ENCODE measurements around the gene PLCZ1.

GRCh38 chr12:18721452-18721851 lies 16.4 kb downstream of the PLCZ1 start:
- TF ChIP-seq CTCF (IDR thresholded peaks at IDR 0.05) = no peak
- TF ChIP-seq POLR2A (IDR thresholded peaks at IDR 0.05) = no peak
